Stomach (tissue), 9 donors: Measurements from ENCODE around the gene JMJD1C. TPM values are rescaled to one million over a fixed set of nuclear protein-coding genes. Genes with fewer than 3 reads are reported as not detected.

Source experiments
- DNase-seq, 2 donors: peaks; one replicate each; pipeline versions ENCODE4 v3.0.0 to v3.0.0-alpha.2; 2013 to 2019
- H3K27ac ChIP-seq, 5 donors: fragments of 200-600 bp in 4 of 5; sonication (generic) in 4 of 5; one replicate each; pipeline ENCODE4 v1.5.1; 2013 to 2019; ENCODE audit warnings: mild to moderate bottlenecking in 1 of 5, moderate library complexity in 1 of 5
- H3K27me3 ChIP-seq, 3 donors: fragments of 200-600 bp; sonication (generic); one replicate each; pipeline ENCODE4 v1.5.1; 2017 to 2019; ENCODE audit warnings: mixed run types in 1 of 3
- H3K36me3 ChIP-seq, 4 donors: fragments of 200-600 bp; sonication (generic); 1 replicate in 3 of 4; 2 replicates in 1 of 4; pipeline ENCODE4 v1.5.1; 2016 to 2019
- H3K4me1 ChIP-seq, 4 donors: fragments of 200-600 bp; sonication (generic); one replicate each; pipeline ENCODE4 v1.5.1; 2016 to 2019
- H3K4me3 ChIP-seq, 4 donors: fragments of 200-600 bp; sonication (generic) in 3 of 4; one replicate each; pipeline ENCODE4 v1.5.1; 2016 to 2019; ENCODE audit warnings: mild to moderate bottlenecking in 1 of 4
- H3K9me3 ChIP-seq, 4 donors: fragments of 200-600 bp; sonication (generic); one replicate each; pipeline ENCODE4 v1.5.1; 2016 to 2019
- CTCF ChIP-seq, 7 experiments: fragments of 450-650 bp in 4 of 7; fragments of 200-600 bp in 3 of 7; sonication (generic) in 3 of 7; IDR thresholded peaks; one replicate each; pipeline ENCODE4 v1.5.1; 2016 to 2019; ENCODE audit warnings: antibody characterized with exemption in 7 of 7, control low read depth in 2 of 7, mild to moderate bottlenecking in 1 of 7
- EP300 ChIP-seq: sonication (generic); formaldehyde crosslinking; IDR thresholded peaks from one replicate; pipeline ENCODE4 v1.6.1; 2017; ENCODE audit warnings: antibody characterized with exemption
- POLR2A ChIP-seq, 4 donors: fragments of 450-650 bp; IDR thresholded peaks; one replicate each; pipeline ENCODE4 v1.6.1; 2016; ENCODE audit warnings: antibody characterized with exemption in 4 of 4, control low read depth in 2 of 4, mild to moderate bottlenecking in 1 of 4, moderate library complexity in 1 of 4
- POLR2AphosphoS5 ChIP-seq, 3 donors: sonication (generic); formaldehyde crosslinking; IDR thresholded peaks; one replicate each; pipeline ENCODE4 v1.6.1; 2016; ENCODE audit warnings: antibody characterized with exemption in 3 of 3
- WGBS, 5 donors: extraction: QIAGEN DNeasy Blood & Tissue Kit in 3 of 5; methylation state at CpG; one replicate each; pipeline versions ENCODE4 v1.1.5 to v1.1.7; 2013 to 2018; 5-methylcytosine and 5-hydroxymethylcytosine counted together
- intact Hi-C: fragments of 100-400 bp; cut with DNase I; formaldehyde crosslinking; loops from one replicate; pipeline ENCODE4 v1.15.1; 2023; ENCODE audit warnings: low total_unique reads
- polyA plus RNA-seq, 3 donors: library from polyadenylated mRNA; stranded (reverse); fragments of 200-250 nt; gene quantifications; one replicate each; pipeline ENCODE4 v1.2.3, GENCODE V29; 2013
- small RNA-seq, 4 donors: library from RNA; depleted of rRNA; stranded (forward); fragments of <200 nt; gene quantifications; one replicate each; pipeline ENCODE3, GENCODE V24; 2016
- total RNA-seq, 5 donors: library from RNA; depleted of rRNA; stranded (reverse); fragments of >200 nt; gene quantifications; one replicate each; pipeline versions ENCODE4 v1.1.0 to v1.2.3, GENCODE V29; 2014 to 2016
- donor health status: healthy with polysubstance abuse.
- donor health status: Bipolar disorder and iron deficiency.
- donor health status: healthy.

JMJD1C gene
- total and polyA plus RNA-seq, 8 donors = 13.6 to 235 (median 33.5) TPM

- WGBS, 5 donors = 69 to 82% (median 81%) methylated on average over 2 of the region's 2 CpGs
- H3K4me1 ChIP-seq = no peaks in the 10 kb centered on the region
- no peaks in the 10 kb centered on the region for H3K27me3 ChIP-seq
- H3K4me3 ChIP-seq = no peak overlapping the region
- no peak for DNase-seq
- intact Hi-C loops = no loop called here
- no peak overlapping the region for H3K27ac ChIP-seq
- H3K9me3 ChIP-seq = no peaks in the 10 kb centered on the region
- no peaks in the 10 kb centered on the region for H3K36me3 ChIP-seq
- no peak for TF ChIP-seq POLR2AphosphoS5 (IDR thresholded peaks at IDR 0.05)
These were observed 340.3 kb downstream of the JMJD1C start for GRCh38 chr10:63125459-63125858.

GRCh38 chr10:63123727-63124362, 341.9 kb downstream of the JMJD1C start:
- intact Hi-C loops = no loop called here
- no peak for DNase-seq
- no peak overlapping the region for H3K4me3 ChIP-seq
- H3K27me3 ChIP-seq = no peaks in the 10 kb centered on the region
- WGBS, 5 donors = 81 to 90% (median 85%) methylated on average over 2 of the region's 2 CpGs
- H3K9me3 ChIP-seq = no peaks in the 10 kb centered on the region
- no peaks in the 10 kb centered on the region for H3K4me1 ChIP-seq
- H3K36me3 ChIP-seq = no peaks in the 10 kb centered on the region
- TF ChIP-seq POLR2A (IDR thresholded peaks at IDR 0.05) (no peak), CTCF (IDR thresholded peaks at IDR 0.05) (no peak), EP300 (no peak), POLR2AphosphoS5 (IDR thresholded peaks at IDR 0.05) (no peak)
- H3K27ac ChIP-seq = no peak overlapping the region

- no peaks in the 10 kb centered on the region for H3K9me3 ChIP-seq
- DNase-seq = peak in 1 of 2 donors; percentile 56
- no peak overlapping the region for H3K27ac ChIP-seq
These were observed 345.2 kb downstream of the JMJD1C start for GRCh38 chr10:63120554-63120953.

DNA sequence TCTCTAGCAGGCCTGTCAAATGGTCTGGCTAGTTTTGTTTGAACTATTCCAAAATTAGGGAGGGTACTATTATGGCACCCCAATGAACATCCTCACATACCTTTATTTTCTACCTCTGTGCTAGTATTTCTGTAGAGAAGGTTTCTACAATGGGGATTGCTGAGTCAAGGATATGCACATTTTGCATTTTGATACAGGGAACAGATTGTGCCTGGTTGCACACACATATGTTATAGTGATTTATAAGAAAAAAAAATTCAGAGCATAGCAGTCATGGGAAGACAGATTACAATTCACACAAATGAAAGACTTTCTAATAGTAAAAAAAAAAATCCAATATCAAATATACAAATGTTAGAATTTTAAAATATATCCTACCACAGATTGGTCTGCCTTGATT, 346.7 kb downstream of the JMJD1C start:
- no peak overlapping the region for H3K27ac ChIP-seq
- no peak overlapping the region for H3K4me3 ChIP-seq
- DNase-seq = no peak
- no peaks in the 10 kb centered on the region for H3K9me3 ChIP-seq
- TF ChIP-seq POLR2A (IDR thresholded peaks at IDR 0.05) (no peak), POLR2AphosphoS5 (IDR thresholded peaks at IDR 0.05) (no peak), EP300 (no peak), CTCF (IDR thresholded peaks at IDR 0.05) (no peak)
- no peaks in the 10 kb centered on the region for H3K27me3 ChIP-seq
- H3K36me3 ChIP-seq = no peaks in the 10 kb centered on the region
- peaks cover 0 to 21% (median 9%) of the 10 kb centered on the region in 4 donors for H3K4me1 ChIP-seq
- intact Hi-C loops = no loop called here

More at GRCh38 chr10:63120554-63120953, 345.2 kb downstream of the JMJD1C start:
- H3K36me3 ChIP-seq = no peaks in the 10 kb centered on the region
- H3K4me1 ChIP-seq = peaks cover 0 to 9% (median 2%) of the 10 kb centered on the region in 4 donors
- H3K27me3 ChIP-seq = no peaks in the 10 kb centered on the region
- intact Hi-C loops = no loop called here
- no peak for TF ChIP-seq CTCF (IDR thresholded peaks at IDR 0.05)
- no peak for TF ChIP-seq POLR2AphosphoS5 (IDR thresholded peaks at IDR 0.05)
- no peak for TF ChIP-seq EP300
- no peak for TF ChIP-seq POLR2A (IDR thresholded peaks at IDR 0.05)
- no peak overlapping the region for H3K4me3 ChIP-seq

Small RNA genes within 50 kb of the gene (small RNA-seq; reads per million reads assigned to genes)
- gene AC022022.1 = 0 reads per million in 4 donors
- gene MIR1296 = 2.8 to 13.0 (median 9.6) reads per million in 4 donors

Other genes with a start within 250 kb of the JMJD1C start
- gene REEP3, start 55.4 kb upstream of the JMJD1C start, total RNA-seq = 10 to 100 TPM; 17.1 to 90.4 (median 64.1) TPM
- 10 to 100 TPM in 1 of 3 donors, 1 to 10 TPM in 2; 7.3 to 11.3 (median 7.4) TPM for gene REEP3, start 55.4 kb upstream of the JMJD1C start, polyA plus RNA-seq